Neural cell (in vitro differentiated cells): Measurements from ENCODE around the gene RBMS3. TPM values are rescaled to one million over a fixed set of nuclear protein-coding genes. Genes with fewer than 3 reads are reported as not detected.

Experiments used
- H2AFZ ChIP-seq: fragments of 200-600, 300-800 bp; sonication (generic), shearing (Covaris generic); 2 replicates; pipeline ENCODE4 v1.6.0; 2014; ENCODE audit warnings: low read depth, mild to moderate bottlenecking, antibody characterized with exemption, low read length, moderate library complexity
- H3F3A ChIP-seq: fragments of 200-600 bp; shearing (Covaris generic); 2 replicates; pipeline ENCODE4 v1.6.1; 2016; ENCODE audit warnings: mild to moderate bottlenecking, moderate library complexity, mixed read lengths, antibody characterized with exemption, low read length; ENCODE audit not compliant: insufficient read depth, poor library complexity, severe bottlenecking
- H3K27ac ChIP-seq: fragments of 200-600, 300-800 bp; sonication (generic), shearing (Covaris generic); 2 replicates; pipeline ENCODE4 v1.5.1; 2014; ENCODE audit warnings: mild to moderate bottlenecking, low read length, moderate library complexity
- H3K27me3 ChIP-seq: fragments of 300-800, 200-600 bp; sonication (generic), shearing (Covaris generic); 2 replicates; pipeline ENCODE4 v1.6.0; 2014; ENCODE audit warnings: mild to moderate bottlenecking, low read depth, low read length, moderate library complexity; ENCODE audit not compliant: insufficient read depth
- H3K36me3 ChIP-seq: fragments of 300-800, 200-600 bp; sonication (generic), shearing (Covaris generic); 2 replicates; pipeline ENCODE4 v1.5.1; 2014; ENCODE audit warnings: mild to moderate bottlenecking, antibody characterized with exemption, low read length, moderate library complexity; ENCODE audit not compliant: insufficient read depth
- H3K4me2 ChIP-seq: fragments of 300-800, 200-600 bp; sonication (generic), shearing (Covaris generic); 2 replicates; pipeline ENCODE4 v1.6.0; 2014; ENCODE audit warnings: mild to moderate bottlenecking, low read length
- H3K4me3 ChIP-seq: fragments of 300-800, 200-600 bp; sonication (generic), shearing (Covaris generic); 2 replicates; pipeline ENCODE4 v1.5.1; 2014; ENCODE audit warnings: mild to moderate bottlenecking, low read length, moderate library complexity
- H3K79me2 ChIP-seq: fragments of 200-600 bp; shearing (Covaris generic); replicated peaks from 2 replicates; pipeline ENCODE4 v1.6.0; 2014; ENCODE audit warnings: mild to moderate bottlenecking, low read length, moderate library complexity; ENCODE audit not compliant: insufficient read depth
- H3K9ac ChIP-seq: fragments of 300-800, 200-600 bp; sonication (generic), shearing (Covaris generic); 2 replicates; pipeline ENCODE4 v1.6.1; 2016; ENCODE audit warnings: mild to moderate bottlenecking, low read length, mixed read lengths
- H3K9me2 ChIP-seq: fragments of 200-600 bp; shearing (Covaris generic); 2 replicates; pipeline ENCODE4 v1.6.1; 2016; ENCODE audit warnings: mild to moderate bottlenecking, low read length, mixed read lengths; ENCODE audit not compliant: insufficient read depth
- H3K9me3 ChIP-seq: fragments of 200-600, 300-800 bp; sonication (generic), shearing (Covaris generic); 2 replicates; pipeline ENCODE4 v1.6.1; 2016; ENCODE audit warnings: mild to moderate bottlenecking, mixed run types, low read length, moderate library complexity, mixed read lengths
- H4K20me1 ChIP-seq: fragments of 200-600 bp; shearing (Covaris generic); 2 replicates; pipeline ENCODE4 v1.6.1; 2016; ENCODE audit warnings: mild to moderate bottlenecking, mixed run types; ENCODE audit not compliant: insufficient read depth
- EP300 ChIP-seq: fragments of 450-650 bp; conservative IDR thresholded peaks from 2 replicates; pipeline ENCODE4 v1.6.1; 2014; ENCODE audit warnings: antibody characterized with exemption, mild to moderate bottlenecking, moderate library complexity; ENCODE audit not compliant: poor library complexity, severe bottlenecking
- EZH2 ChIP-seq: fragments of 200-600, 300-800 bp; shearing (Covaris generic), sonication (generic); IDR thresholded peaks from 2 replicates; pipeline ENCODE4 v1.6.1; 2014; ENCODE audit warnings: antibody characterized with exemption, low read length, borderline replicate concordance, mild to moderate bottlenecking; ENCODE audit not compliant: insufficient read depth, poor library complexity, severe bottlenecking
- MXI1 ChIP-seq: fragments of 450-650 bp; conservative IDR thresholded peaks from 2 replicates; pipeline ENCODE4 v1.6.1; 2014; ENCODE audit warnings: antibody characterized with exemption, mild to moderate bottlenecking; ENCODE audit not compliant: poor library complexity, severe bottlenecking
- POLR2AphosphoS5 ChIP-seq: IDR thresholded peaks from 2 replicates; pipeline ENCODE4 v1.6.1; 2012
- RAD21 ChIP-seq: fragments of 450-650 bp; conservative IDR thresholded peaks from 2 replicates; pipeline ENCODE4 v1.6.1; 2014; ENCODE audit warnings: antibody characterized with exemption, mild to moderate bottlenecking, moderate library complexity
- SMC3 ChIP-seq: fragments of 450-650 bp; conservative IDR thresholded peaks from 2 replicates; pipeline ENCODE4 v1.6.1; 2014; ENCODE audit warnings: antibody characterized with exemption, mild to moderate bottlenecking, moderate library complexity; ENCODE audit not compliant: poor library complexity
- TAF1 ChIP-seq: IDR thresholded peaks from 2 replicates; pipeline ENCODE4 v1.6.1; 2012; ENCODE audit warnings: low read depth
- polyA plus RNA-seq: library from polyadenylated mRNA; depleted of rRNA; stranded (reverse); fragments of >200 nt; gene quantifications from 2 replicates; pipeline ENCODE4 v1.2.3, GENCODE V29; 2014
- TF ChIP-seq, protein P1 (sequence below): fragments of 450-650 bp; IDR thresholded peaks from 2 replicates; pipeline ENCODE4 v1.5.1; 2014; ENCODE audit warnings: antibody characterized with exemption, mild to moderate bottlenecking, moderate library complexity; ENCODE audit not compliant: poor library complexity, severe bottlenecking
- TF ChIP-seq, protein P2 (sequence below): IDR thresholded peaks from 2 replicates; pipeline ENCODE4 v1.6.1; 2012; ENCODE audit warnings: borderline replicate concordance

RBMS3 gene
- polyA plus RNA-seq, 1 donor from 2014 or later: 0.53 TPM

DNA sequence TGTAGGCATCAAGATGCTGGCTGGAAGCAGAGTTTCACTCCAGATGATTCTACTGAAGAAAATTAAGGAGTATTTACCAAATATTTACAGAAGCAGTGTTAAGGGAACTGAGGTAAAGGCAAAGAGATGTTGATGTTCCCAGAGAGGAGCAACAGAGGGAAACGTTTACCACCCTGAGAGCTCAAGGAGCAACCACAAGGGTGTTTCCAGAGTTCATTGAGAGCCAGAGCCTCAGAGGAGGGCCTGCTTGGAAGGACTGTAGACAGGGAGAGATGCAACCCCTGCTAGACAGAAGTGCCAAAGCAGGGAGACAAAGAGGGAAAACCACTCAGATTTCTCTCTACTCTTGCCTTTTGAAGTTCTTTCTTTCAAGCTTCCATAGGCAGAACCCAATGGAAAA is 474.5 kb downstream of the RBMS3 start:
- H3K27ac ChIP-seq: no peak overlapping the region
- H4K20me1 ChIP-seq: no peaks in the 10 kb centered on the region
- no peaks in the 10 kb centered on the region for H3K79me2 ChIP-seq
- H3K9me2 ChIP-seq: no peaks in the 10 kb centered on the region
- TF ChIP-seq EP300: no peak
- TF ChIP-seq, protein P1, sequence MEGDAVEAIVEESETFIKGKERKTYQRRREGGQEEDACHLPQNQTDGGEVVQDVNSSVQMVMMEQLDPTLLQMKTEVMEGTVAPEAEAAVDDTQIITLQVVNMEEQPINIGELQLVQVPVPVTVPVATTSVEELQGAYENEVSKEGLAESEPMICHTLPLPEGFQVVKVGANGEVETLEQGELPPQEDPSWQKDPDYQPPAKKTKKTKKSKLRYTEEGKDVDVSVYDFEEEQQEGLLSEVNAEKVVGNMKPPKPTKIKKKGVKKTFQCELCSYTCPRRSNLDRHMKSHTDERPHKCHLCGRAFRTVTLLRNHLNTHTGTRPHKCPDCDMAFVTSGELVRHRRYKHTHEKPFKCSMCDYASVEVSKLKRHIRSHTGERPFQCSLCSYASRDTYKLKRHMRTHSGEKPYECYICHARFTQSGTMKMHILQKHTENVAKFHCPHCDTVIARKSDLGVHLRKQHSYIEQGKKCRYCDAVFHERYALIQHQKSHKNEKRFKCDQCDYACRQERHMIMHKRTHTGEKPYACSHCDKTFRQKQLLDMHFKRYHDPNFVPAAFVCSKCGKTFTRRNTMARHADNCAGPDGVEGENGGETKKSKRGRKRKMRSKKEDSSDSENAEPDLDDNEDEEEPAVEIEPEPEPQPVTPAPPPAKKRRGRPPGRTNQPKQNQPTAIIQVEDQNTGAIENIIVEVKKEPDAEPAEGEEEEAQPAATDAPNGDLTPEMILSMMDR: no peak
- no peak for TF ChIP-seq POLR2AphosphoS5
- TF ChIP-seq, protein P2, sequence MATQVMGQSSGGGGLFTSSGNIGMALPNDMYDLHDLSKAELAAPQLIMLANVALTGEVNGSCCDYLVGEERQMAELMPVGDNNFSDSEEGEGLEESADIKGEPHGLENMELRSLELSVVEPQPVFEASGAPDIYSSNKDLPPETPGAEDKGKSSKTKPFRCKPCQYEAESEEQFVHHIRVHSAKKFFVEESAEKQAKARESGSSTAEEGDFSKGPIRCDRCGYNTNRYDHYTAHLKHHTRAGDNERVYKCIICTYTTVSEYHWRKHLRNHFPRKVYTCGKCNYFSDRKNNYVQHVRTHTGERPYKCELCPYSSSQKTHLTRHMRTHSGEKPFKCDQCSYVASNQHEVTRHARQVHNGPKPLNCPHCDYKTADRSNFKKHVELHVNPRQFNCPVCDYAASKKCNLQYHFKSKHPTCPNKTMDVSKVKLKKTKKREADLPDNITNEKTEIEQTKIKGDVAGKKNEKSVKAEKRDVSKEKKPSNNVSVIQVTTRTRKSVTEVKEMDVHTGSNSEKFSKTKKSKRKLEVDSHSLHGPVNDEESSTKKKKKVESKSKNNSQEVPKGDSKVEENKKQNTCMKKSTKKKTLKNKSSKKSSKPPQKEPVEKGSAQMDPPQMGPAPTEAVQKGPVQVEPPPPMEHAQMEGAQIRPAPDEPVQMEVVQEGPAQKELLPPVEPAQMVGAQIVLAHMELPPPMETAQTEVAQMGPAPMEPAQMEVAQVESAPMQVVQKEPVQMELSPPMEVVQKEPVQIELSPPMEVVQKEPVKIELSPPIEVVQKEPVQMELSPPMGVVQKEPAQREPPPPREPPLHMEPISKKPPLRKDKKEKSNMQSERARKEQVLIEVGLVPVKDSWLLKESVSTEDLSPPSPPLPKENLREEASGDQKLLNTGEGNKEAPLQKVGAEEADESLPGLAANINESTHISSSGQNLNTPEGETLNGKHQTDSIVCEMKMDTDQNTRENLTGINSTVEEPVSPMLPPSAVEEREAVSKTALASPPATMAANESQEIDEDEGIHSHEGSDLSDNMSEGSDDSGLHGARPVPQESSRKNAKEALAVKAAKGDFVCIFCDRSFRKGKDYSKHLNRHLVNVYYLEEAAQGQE: no peak
- no peak for TF ChIP-seq RAD21
- TF ChIP-seq SMC3: no peak
- no peak for TF ChIP-seq EZH2
- TF ChIP-seq MXI1: no peak
- TF ChIP-seq TAF1: no peak
- H3F3A ChIP-seq: no peaks in the 10 kb centered on the region
- H2AFZ ChIP-seq: no peak overlapping the region
- no peaks in the 10 kb centered on the region for H3K36me3 ChIP-seq
- H3K4me2 ChIP-seq: no peak overlapping the region
- H3K9me3 ChIP-seq: no peaks in the 10 kb centered on the region
- H3K27me3 ChIP-seq: no peaks in the 10 kb centered on the region
- no peak overlapping the region for H3K4me3 ChIP-seq
- no peak overlapping the region for H3K9ac ChIP-seq

DNA sequence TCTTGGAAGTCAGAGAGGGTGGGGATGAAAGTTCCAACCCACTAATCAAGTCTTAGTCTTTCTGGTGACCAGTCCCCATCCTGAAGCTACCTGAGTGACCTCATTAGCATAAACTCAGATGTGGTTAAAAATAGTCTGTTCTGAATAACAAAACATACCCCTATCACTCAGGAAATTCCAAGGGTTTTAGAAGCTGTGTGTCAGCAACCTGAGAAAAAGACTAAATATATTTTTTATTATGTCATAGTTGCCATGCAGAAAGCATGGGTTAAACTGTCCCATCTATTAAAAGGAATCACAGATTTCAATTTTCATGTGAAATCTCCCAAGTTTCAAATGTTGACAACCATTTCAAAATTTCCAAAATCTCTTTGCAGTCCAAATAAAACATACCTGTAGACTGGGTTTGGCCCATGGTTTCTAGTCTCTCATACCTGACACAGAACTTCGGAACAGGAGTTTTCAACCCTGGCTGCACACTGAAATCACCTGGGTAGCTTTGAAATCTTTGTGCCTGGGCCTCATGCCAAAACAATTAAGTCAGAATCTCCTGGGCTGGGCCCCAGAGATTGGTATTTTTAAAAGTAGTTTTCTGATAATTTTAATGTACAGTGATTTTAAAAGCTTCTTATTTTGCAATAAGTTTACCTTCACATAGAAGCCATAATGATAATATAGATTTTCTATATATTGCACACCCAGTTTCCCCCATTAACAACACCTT is 476.3 kb downstream of the RBMS3 start:
- H3K4me2 ChIP-seq: no peak overlapping the region
- H3F3A ChIP-seq: no peaks in the 10 kb centered on the region
- H3K4me3 ChIP-seq: no peak overlapping the region
- no peaks in the 10 kb centered on the region for H3K36me3 ChIP-seq
- no peak overlapping the region for H2AFZ ChIP-seq
- no peaks in the 10 kb centered on the region for H3K9me2 ChIP-seq
- no peak overlapping the region for H3K27ac ChIP-seq
- no peaks in the 10 kb centered on the region for H3K9me3 ChIP-seq
- TF ChIP-seq MXI1: no peak
- TF ChIP-seq EZH2: no peak
- TF ChIP-seq, protein P1: no peak
- TF ChIP-seq, protein P2: no peak
- no peaks in the 10 kb centered on the region for H3K79me2 ChIP-seq
- H3K27me3 ChIP-seq: no peaks in the 10 kb centered on the region
- no peak overlapping the region for H3K9ac ChIP-seq
- no peaks in the 10 kb centered on the region for H4K20me1 ChIP-seq
